ENCODE measurements around the gene NOS3. TPM values are rescaled to one million over a fixed set of nuclear protein-coding genes. Genes with fewer than 3 reads are reported as not detected.

The NOS3 gene
- total and polyA plus RNA-seq, 2 of the 13 experiments (the other 11 are each of a cell fraction or from before 2014, with no cell fraction given): 3.7 to 7.5 TPM

DNA sequence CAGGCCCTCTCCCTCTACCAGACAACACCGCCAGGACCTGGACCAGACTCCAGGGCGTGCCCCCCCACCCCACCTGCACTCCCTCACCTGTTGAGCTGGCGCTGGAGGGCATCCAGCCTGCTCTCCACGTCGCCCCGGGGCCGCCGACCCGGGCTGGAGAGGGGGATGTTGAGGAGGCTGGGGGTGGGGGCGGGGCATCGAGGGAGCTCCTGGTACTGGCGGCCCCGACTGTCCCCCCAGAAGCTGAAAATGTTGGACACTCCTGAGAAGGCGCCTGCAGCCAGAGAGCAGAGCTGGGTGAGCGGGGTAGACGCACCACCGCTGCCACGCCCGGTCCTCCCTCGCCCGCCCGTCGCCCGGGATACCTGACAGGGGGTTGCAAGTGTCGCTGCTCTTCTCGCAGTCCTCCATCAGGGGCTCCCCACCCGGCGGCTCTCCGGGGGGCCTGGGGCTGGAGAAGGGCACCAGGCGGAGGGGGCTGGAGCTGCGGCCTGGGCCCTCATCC, 43.5 kb upstream of the NOS3 start (continued):
- TF ChIP-seq, protein P1, sequence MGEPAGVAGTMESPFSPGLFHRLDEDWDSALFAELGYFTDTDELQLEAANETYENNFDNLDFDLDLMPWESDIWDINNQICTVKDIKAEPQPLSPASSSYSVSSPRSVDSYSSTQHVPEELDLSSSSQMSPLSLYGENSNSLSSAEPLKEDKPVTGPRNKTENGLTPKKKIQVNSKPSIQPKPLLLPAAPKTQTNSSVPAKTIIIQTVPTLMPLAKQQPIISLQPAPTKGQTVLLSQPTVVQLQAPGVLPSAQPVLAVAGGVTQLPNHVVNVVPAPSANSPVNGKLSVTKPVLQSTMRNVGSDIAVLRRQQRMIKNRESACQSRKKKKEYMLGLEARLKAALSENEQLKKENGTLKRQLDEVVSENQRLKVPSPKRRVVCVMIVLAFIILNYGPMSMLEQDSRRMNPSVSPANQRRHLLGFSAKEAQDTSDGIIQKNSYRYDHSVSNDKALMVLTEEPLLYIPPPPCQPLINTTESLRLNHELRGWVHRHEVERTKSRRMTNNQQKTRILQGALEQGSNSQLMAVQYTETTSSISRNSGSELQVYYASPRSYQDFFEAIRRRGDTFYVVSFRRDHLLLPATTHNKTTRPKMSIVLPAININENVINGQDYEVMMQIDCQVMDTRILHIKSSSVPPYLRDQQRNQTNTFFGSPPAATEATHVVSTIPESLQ (CRISPR knock-in tag; conservative IDR thresholded peaks at IDR 0.05): no peak

DNA sequence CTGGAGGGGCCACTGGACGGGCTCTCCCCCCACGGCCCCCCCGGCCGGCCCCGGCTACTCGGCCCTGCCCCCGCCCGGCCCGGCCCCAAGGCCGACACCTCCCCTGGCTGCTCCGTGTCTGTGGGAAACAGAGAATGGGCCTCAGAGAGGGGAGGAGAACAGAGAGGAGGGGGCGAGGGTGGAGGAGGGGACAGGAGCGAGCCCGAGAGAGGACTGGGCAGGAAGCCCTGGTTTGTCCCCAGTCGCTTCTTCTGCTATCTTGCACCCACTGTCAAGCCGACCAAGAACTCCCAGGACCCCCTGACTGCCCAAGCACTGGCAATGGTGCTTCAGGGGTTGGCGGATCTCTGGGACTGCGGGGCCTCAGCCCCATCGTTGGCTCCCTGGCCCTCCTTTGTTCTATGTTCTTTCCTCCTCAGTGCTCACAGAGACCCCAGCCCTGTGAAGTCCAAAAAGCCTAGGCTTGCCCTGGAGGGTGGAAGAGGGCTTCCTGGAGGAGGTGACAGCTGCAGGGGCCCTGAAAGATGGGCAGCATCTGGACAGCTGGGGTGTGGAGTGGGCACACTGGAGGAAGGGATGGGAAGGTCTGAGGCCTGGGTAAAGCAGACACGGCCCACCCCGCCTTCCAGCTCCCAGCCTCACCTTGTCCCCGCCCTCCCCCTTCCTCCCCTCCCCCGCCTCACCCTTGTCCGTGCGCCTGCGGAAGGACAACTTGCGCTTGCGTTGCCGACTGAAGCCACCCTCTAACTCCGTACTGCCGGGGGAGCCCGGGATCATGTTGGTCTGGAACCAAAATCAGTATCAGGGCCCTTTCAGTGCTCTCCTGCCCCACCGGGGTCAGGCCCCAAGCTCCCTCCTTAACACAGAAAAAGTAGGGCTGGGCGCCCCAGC, 42.8 kb upstream of the NOS3 start:
- H3K27ac ChIP-seq (ENCODE audit: extremely low read length, insufficient read depth, low read length): no peak overlapping the region
- H3K4me1 ChIP-seq (ENCODE audit: insufficient read depth, low read length): no peaks in the 10 kb centered on the region
- no TSS peak for BruUV-seq (replicated peaks)
- ChIA-PET CTCF (ENCODE audit: low intra/inter-chr PET ratio, low total read pairs) (no interaction called here), POLR2A (no interaction called here)
- peaks cover 9 to 49% of the 10 kb centered on the region in 2 experiments for H3K27me3 ChIP-seq (ENCODE audit: control insufficient read depth in 1 of 2, insufficient read depth in 2 of 2, low read length in 2 of 2)
- no peaks in the 10 kb centered on the region for H3K79me2 ChIP-seq (ENCODE audit: insufficient read depth, low read length)
- no peak for ATAC-seq
- no peaks in the 10 kb centered on the region for H3K36me3 ChIP-seq (replicated peaks in 1 of 2; ENCODE audit: control insufficient read depth in 1 of 2, insufficient read depth in 2 of 2, low read length in 2 of 2)
- H3K4me3 ChIP-seq (replicated peaks in 1 of 3; ENCODE audit: insufficient read depth in 1 of 3, low read depth in 2 of 3, low read length in 3 of 3): no peak overlapping the region
- TF ChIP-seq FOXJ3 (CRISPR knock-in tag; IDR thresholded peaks at IDR 0.05; ENCODE audit: borderline replicate concordance) (no peak), TCF7L2 (IDR thresholded peaks at IDR 0.05; ENCODE audit: low read depth, low read length) (no peak), ASH2L (IDR thresholded peaks at IDR 0.05; ENCODE audit: insufficient read length, low read depth, low read length) (no peak), ZFP1 (CRISPR knock-in tag; IDR thresholded peaks at IDR 0.05) (no peak), KDM6A (CRISPR knock-in tag; IDR thresholded peaks at IDR 0.05; ENCODE audit: low read depth) (no peak), ZBTB3 (CRISPR knock-in tag; IDR thresholded peaks at IDR 0.05; ENCODE audit: borderline replicate concordance, low read depth) (no peak), FOXA1 (IDR thresholded peaks at IDR 0.05) (no peak), FOXA1 (CRISPR knock-in tag; IDR thresholded peaks at IDR 0.05) (no peak), ZFP82 (CRISPR knock-in tag; IDR thresholded peaks at IDR 0.05; ENCODE audit: borderline replicate concordance) (no peak), MAFK (conservative IDR thresholded peaks at IDR 0.05 in 1 of 2, IDR thresholded peaks at IDR 0.05 in 1 of 2; ENCODE audit: low read length in 2 of 2) (no peak)
- TF ChIP-seq, protein P2, sequence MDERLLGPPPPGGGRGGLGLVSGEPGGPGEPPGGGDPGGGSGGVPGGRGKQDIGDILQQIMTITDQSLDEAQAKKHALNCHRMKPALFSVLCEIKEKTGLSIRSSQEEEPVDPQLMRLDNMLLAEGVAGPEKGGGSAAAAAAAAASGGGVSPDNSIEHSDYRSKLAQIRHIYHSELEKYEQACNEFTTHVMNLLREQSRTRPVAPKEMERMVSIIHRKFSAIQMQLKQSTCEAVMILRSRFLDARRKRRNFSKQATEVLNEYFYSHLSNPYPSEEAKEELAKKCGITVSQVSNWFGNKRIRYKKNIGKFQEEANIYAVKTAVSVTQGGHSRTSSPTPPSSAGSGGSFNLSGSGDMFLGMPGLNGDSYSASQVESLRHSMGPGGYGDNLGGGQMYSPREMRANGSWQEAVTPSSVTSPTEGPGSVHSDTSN (CRISPR knock-in tag; IDR thresholded peaks at IDR 0.05): no peak
- no peak overlapping the region for H3K4me2 ChIP-seq (ENCODE audit: low read depth, low read length)
- no peaks in the 10 kb centered on the region for H4K20me1 ChIP-seq (ENCODE audit: insufficient read depth, low read length)
- in situ Hi-C loops (cut with HindIII; ENCODE audit: extremely low pct_ligation_motif_present, low pct_unique_long_range_greater_than_20kb) (no loop called here), intact Hi-C loops (cut with micrococcal nuclease; ENCODE audit: unreplicated experiment) (no loop called here)
- no peak overlapping the region for H3K9ac ChIP-seq (ENCODE audit: insufficient read depth, low read depth, low read length)
- H3K9me3 ChIP-seq (ENCODE audit: low read length): no peaks in the 10 kb centered on the region
- no peak overlapping the region for H2AFZ ChIP-seq (ENCODE audit: low read length)
- 28% methylated on average over 15 of the region's 34 CpGs for WGBS (ENCODE audit: low lambda C conversion rate)
- no peak for DNase-seq (ENCODE audit: low spot score)
- no peak for FAIRE-seq
